Fibroblast of gingiva (primary cell): ENCODE results near the gene MRPL19.

Experiments
- DNase-seq: peaks from one replicate; pipeline ENCODE4 v3.0.0-alpha.2; 2011; ENCODE audit warnings: low read depth

MRPL19 gene

DNA sequence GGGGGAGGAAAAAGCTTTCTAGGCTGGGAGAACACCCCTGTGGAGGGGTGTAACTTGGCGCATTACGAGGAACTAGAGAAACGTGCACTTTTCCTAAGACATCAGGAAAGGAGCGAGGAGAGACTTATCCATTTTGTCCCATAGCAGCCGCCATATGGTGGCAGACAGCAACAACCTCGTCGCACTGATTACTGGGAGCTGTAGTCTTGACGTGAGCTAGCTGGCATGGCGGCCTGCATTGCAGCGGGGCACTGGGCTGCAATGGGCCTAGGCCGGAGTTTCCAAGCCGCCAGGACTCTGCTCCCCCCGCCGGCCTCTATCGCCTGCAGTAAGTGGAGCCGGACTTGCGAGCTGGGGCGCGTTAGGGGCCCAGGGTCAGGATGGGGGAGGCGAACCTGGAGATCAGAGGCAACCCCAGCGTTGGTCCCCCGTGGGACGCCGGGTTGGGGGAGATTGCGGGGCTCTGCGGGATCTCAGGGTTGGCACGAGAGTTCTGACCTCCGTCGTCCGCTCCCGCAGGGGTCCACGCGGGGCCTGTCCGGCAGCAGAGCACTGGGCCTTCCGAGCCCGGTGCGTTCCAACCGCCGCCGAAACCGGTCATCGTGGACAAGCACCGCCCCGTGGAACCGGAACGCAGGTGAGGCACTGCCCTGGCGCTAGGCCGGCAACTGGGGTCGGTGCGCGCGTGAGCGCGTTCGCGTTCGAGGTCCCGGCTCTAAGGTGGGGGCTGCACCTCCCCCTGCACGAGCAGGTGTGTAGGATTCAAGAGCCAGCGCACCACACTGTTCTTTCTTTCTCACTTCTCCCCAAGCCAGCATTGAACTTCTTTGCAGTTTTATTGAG, at the start of gene MRPL19:
TSS of gene MRPL19 (plus strand) at position 201 of the 843 bp plus-strand sequence. CDS start at position 226, 25 bp downstream.
- peak; percentile 91 for DNase-seq

DNA sequence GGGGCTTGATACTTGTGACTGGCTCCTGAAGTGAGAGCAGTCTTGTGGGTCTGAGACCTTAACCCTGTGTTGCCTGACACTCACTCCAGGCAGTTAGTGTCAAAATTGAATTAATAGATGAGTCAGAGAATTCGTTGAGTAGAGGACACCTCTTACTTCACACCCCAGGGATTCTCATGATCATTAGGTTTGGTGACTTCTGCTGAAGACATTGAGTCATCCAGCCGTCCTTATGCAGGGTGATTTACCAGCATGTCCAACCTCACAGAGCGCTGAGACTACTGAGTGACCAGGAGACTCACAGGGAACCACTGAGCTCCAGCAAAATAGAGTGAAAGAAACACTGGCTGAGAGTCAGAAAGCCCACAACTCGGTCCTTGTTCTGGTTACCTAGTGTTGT, 49.8 kb upstream of the MRPL19 start:
- DNase-seq: no peak

DNA sequence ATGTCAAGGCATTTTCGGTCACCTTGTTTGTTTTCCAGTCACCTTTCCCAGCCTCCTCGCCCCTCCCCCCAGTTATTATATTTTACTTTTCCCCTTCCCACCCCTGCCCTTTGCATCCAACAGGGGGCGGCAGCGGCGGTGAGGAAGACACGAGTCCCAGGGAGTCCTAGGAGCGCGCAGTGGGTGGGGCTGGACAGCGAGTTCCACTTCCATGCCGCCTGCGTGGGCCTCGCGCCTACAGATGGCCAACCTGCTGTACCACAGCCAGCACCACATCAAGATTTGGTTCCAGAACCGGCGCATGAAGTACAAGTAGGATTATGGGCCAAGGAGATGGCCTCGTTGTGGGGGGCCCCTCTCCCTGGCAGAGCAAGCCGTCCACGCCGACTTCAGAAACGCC, 48.6 kb upstream of the MRPL19 start:
- DNase-seq: no peak

DNA sequence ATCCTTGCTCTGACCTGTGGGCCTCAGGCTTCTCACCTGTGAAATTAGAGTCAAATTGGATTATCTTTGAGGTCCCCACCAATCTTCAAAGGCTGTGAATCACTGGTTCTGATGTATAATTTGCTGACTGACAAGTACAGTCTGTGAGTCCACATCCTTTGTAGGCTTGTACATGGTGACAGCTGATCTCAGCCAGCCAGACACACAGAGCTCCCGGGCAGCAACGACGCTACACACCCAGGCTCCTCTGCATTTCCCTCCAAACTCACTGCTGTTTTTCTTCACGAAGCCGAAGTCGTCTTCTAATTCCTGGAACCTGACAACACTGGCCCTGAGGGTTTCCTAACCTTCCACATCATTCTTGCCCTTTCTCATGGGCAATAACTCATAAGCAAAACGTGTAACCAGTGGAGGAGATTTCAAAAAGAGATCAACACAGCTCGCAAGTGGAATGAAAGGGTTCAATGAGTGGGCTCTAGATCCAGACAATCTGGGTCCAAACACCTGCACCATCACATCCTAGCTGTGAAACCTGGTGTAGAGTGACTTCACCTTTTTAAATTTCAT, 47.9 kb upstream of the MRPL19 start:
- DNase-seq: no peak

DNA sequence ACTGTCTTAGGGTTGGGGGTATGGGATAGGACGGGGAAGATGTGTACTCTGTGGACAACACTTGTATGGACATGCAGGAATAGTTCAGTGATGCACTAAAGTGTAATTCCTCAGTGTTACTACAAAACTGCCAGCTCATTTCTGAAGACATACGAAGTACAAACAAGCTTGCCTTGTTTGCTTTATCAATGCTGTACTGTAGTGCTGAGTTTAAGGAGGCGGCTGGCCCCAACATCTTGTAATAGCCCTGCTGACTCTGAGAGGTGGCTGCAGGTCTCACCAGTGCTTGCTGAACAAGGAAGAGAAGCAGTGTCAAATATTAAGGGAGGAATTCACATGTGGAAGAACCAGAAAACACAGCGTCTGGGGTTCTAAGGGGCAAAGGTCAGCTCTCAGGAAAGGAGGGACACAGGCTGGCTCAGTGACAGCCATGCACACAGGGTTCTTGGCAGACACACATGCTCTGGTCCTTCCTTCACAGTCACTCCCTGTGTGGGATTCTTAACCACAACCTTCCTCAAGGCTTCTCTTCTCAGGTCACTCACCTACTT, 46.0 kb upstream of the MRPL19 start:
- no peak for DNase-seq

DNA sequence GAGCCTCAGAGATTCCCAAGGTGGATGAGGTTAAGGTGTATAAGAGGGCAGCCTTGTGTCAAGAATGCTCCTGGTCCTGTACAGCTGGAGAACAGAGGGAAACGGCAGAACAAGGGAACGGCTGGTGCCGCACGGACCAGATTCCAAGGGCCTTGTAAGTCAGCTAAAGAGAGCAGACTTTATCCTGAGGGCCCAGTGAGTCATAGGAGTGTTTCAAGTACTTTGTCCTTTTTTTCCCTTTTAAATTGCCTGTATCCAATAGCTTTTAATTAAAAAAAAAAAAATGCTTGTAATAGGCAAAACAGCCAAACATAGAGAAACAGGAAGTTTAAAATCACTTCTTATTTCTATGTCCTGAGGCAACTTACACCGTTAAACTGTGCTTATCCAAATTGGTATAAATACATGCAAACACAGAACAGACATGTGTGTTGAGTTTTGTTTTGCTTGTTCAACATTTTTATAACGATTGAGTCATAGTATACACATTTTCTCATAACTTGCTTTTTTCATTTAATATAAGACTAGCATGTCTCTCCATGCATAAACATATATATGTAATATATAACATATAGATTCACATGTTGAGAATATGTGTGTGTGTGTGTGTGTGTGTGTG, 43.8 kb upstream of the MRPL19 start:
- DNase-seq: peak; percentile 79

DNA sequence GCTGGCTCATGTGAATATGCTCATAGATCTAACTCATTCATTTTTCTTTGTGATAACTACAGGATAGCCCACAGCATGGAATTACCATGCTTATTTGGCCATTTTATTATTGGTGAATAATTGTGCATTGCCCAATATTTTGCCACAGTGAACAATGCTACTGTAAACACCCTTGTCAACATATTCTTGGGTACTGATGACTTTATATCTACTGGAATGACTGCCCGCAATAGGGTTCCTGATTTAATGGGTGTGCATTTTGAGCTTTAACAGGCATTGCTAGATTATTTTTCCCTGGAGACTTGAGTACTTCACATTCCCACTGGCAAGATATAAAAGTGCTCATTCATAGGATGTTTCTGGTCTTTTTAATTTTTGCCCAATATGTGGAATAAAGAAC, 43.1 kb upstream of the MRPL19 start:
- DNase-seq: no peak

DNA sequence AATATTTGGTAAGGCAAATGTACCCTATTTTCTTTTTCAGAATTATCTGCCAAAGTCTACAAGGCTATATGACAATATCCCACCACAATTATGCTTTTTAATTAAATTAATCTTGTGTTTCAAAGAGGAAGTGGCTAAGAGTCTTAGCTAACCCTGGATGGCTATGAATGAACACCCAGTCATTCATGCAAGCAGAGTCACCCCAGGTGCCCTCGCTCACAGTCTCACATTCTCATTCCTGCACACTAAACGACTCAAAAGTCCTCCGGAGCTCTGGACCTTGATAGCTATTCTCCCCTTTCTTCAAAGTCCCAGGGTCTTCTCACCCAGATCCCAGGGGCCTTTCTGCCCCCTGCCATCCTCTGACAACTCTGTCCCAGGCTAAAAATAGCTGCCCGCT, 42.1 kb upstream of the MRPL19 start:
- no peak for DNase-seq

DNA sequence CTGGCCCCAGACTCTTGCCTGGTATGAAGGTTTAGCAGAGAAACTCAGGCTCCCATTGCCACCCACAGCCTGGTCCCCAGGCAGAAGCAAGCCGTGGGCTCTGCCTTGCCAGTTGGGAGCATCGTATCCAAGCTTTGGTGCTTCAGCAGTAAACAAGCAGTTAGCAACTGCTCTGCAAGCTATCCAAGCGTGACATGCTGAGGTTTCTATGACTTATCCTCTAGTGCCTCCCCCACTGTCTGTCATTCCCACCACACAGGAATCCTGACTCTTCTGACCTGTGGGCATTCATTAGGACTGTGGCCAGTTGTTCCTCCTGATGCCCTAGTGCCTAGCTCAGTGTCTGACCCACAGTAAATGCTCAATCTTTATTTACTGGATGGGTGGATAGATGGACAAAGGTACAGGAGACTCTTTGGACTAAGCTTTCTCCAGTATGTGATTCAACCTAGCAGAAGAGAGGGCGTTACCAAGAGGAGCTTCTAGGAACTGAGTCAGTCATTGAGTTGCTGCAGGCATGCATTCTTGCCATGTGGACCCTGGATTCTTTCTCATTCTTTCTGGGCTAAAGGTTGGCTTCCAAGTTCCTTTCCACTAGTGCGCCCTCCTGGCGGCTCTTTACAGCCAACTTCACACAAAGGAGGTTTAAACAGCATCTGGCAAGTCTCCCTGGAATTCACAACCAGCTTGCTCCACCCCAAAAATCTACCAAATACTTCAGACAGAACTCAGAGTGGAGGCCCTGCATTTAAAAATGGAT, 40.6 kb upstream of the MRPL19 start:
- DNase-seq: peak; percentile 94

DNA sequence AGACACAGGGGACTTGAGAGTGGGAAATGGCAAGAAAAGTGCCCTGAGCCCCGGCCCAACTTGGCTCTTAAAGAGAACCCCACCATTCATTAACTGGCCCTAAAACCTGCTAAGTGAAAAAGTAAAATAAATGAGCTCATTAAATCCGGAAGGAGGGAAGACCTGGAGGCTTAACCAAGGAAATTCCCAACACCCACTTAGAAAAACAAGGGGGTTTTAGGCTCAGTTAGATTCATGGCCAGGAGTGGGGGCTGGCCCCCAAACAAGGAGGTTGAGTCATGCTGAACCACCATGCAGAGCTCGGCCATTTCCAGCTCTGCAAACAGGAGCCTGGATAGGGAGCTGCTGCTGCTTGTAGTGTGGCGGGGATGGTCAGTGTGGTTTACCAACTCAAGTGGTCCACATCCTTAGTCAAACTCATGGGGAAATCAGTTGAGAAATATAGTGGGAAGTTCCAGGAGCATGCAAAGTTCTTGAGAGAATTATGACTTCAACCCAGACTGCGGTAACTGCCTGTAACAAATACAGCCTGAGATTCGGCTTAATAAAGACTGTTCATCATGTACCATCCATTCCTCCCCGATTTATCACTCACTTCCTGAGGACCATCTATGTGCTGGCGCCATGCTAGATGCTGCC, 39.7 kb upstream of the MRPL19 start:
- no peak for DNase-seq

DNA sequence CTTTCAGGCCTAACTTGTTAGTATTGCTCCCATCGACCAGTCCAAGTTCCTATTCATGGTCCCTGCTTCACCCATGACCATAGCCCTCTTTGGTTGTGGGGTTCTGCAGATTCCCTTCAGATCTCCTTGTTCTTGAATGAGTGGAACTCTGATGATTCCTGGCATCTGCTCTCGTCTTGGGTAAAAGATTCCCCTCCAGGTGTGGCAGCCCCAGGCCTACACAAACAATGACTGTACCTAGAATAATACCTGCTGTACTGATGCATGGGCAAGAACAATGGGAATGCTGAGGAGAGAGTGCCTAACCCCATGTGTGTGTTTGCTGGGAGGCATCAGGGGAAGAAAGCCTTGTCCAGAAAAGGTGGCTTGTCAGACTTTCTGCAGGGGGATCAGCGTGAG, 39.2 kb upstream of the MRPL19 start:
- no peak for DNase-seq

DNA sequence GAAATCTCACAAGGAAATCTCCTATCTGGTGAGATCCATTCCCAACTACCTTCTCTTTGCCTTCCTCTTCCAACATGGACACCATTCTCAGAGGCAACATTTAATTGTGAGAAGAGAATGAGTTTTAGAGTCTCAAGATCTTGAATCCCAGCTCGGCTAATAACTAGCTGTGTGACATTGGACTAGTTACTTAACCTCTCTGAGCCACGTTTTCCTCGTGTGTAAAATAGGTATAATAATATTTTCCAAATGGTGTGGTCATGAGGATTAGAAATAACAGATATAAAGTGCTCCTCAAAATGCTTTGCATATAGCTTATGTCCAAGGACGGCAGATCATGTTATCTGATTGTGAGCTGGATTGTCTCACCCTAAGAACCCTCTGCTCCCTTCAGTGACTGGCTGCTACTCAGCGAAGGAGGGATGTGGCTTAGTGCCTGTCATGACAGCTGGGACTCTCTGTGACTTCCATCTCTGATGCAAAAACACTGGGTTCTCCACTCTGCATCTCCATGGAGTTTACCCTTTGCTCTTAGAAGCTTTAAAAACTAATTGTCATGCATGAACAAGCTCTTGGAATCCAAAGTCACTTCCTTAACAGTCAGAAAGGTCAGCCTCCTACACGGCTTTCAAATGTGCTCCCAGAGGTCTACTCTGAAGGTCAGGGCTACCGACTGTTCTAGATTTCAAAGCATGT, 38.4 kb upstream of the MRPL19 start:
- peak; percentile 61 for DNase-seq

DNA sequence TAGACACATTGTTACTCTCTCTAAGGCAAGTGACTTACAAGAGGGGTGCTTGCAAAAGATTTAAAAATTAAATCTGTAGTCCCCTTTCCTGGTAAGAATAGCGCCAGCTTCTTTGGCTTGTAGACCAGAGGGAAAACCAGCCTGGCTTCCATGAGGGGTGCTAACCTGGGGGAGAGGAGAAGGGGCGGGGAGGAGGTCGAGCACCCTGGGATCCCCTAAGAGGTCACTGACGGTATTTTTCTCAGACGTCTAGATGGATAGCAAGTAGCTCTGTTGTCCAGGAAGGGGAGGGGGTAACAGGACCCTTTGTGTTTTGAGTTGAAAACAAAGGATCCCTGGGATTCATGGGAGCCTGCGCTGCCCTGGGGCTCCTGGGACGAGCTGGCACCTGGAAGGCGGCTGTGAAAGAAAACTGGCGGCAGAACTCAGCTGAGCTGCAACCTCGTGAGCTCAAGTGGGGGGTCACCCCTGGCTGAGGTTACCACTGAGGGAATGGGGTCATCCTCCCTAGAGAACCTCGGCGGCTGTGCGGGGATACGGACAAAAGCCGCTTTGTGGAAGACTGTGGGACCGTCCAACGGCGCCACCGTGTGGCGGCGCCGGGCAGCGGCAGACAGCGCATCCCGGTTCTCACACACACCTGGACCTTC, 37.8 kb upstream of the MRPL19 start:
- DNase-seq: no peak

DNA sequence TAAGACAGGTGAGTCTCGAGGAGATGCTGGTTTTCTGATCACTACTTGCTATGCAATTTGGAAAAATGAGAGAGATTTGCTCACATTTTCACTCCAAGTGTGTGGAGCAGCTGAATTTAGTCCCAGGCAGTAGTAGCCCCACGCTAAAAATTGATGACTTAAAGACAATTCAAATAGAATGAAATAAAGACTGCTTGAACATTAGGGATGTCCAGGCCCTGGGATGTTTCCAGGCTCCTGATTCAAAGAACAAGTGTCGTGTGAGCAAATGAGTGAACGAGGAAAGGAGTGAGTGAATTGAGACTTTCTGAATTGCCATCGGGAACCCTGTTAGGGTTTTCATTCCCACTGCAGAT, 37.3 kb upstream of the MRPL19 start:
- DNase-seq: no peak

DNA sequence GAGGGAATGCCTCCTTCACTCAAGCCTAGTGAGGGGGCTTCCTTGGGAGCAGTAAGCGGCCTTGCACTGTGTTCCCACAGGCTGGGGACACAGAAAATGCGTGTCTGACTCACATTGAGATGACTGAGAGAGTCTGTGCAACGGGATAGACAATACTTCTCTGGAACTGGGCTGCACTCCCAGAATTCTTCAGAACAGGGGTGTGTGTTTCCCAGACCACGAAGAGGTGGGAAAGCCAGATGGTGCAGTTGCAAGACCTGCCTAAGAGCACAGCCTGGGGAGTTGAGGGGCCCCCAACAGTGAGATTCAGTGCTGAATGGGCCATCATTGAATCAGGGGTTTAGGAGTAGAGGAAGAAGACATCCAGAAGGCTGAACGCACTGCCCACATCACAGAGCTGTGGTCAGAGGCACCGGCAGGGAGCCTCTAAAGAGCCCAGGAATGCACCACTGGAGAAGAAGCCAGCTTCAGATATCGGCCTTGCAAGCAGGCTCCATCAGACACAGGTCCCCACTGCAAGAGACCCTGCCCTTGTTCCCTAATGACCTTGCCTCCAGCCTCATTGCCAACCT, 36.6 kb upstream of the MRPL19 start:
- no peak for DNase-seq

DNA sequence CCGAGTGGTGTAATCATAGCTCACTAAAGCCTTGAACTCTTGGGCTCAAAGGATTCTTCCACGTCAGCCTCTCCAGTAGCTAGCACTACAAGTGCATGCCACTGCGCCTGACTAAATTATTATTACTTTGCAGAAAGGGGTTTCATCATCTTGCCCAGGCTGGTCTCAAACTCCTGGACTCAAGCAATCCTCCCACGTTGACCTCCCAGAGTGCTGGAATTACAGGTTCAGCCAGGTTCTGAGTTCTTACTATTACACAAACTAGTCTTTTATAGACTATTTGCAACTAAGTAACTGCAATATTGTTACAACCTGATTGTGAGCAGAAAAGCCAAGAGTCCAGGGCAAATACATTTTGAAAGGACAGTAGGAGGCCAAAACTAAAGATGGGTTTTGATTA, 35.9 kb upstream of the MRPL19 start:
- no peak for DNase-seq

DNA sequence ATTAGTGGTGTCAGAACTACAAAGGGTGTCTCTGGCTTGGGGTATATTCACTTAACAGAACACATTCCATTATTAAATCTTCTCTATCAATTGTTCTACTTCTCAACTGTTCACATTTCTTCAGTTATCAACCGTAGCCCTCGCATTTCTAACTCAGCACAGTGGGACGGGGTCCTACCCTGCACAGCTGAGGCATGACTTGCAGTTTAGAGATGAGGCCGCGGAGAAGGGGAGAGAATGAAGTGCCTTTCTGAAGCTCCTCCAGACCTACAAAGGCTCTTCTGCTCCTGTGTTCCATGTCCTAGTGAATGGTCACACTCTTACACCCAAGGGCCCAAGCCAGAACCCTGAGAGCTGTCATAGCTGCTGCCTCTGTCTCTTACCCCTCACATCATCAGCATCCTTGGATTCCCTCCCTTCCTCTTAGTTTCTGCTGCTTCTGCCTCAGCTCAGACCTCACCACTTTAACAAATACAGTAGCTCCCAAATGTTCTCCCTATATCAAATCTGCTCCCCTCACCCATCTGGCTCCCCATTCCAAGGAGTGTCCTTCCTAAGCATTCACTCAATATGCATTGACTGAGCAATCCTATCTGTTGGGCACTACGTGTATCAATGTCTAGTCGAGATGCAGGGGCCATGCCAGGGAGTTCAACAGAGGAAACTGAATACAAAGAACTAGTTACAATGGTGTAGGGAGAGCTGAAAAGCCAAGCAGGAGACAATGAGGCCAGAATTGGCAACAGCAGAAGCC, 34.3 kb upstream of the MRPL19 start:
- no peak for DNase-seq

DNA sequence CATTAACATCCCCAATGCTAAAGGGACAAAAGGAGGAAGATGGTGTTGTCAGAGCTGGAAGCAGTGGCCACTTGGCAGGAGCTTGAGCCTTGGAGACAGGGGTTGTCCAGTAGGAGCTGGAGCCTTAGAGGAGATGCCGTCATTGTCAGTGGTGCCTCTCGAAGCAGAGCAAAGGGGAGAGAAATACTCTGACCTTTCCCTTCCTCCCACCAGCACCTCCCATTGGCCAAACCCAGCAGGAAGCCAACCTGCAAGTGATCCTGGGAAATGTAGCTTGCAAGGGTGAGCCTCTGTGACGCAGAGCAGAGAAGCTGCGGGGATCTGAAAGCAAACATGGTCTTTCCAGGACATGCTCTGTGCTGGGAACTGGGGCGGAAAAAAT, 33.7 kb upstream of the MRPL19 start:
- DNase-seq: no peak

DNA sequence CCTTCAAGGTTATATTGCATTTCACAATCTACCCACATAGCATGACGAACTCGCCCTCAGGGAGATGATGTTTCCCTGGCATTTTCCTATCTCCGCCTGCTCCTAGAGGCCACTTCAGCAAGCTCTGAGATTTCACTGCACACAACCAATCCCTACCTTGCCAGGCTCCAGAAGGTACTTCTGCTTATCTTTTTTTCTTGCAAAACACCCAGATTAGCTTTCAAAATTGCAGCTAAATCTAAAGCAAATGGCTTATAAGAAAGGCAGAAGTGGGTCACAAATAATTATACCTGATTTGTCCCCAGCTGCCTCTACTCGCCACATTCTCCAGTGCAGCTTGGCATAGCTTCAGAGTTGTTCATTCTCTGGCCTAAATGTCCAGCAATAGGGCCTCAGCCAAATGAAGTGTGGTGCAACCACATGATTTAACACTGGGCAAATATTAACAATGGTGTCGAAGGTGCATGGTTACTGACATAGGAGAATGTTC, 32.4 kb upstream of the MRPL19 start:
- peak; percentile 51 for DNase-seq

DNA sequence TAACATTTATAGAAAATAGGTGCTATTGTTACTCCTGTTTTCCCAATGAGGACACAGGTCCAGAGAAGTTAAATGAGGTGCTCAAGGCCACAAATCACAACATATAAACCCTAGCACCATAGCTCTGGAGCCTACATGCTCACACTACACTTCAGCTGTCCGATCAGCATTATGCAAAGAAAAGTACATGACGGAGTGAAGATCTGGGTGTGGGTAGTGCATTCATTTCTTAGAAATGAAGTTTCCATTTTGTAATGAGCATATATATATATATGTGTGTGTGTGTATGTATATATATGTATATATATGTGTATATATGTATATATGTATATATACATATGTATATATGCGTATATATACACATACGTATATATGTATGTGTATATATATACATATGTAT, 30.2 kb upstream of the MRPL19 start:
- no peak for DNase-seq
